K562 (cell line): ENCODE results near the gene USP6. TPM values are rescaled to one million over a fixed set of nuclear protein-coding genes. Genes with fewer than 3 reads are reported as not detected.
"Not testable (repeated sequence)": the region's sequence is repeated elsewhere in the genome, so short reads cannot be mapped to it uniquely, and the experiment has no call there.

Experiments used
- ATAC-seq: fragments of 200-7000 bp; cut with Tn5 transposase; 3 replicates; pipeline ENCODE4 v1.9.1; 2020; ENCODE audit warnings: moderate library complexity
- BruUV-seq: library from RNA; stranded (reverse); fragments of 400-500 nt; replicated peaks from 2 replicates; lab custom pipeline; 2021; lab: Mats Ljungman, UMichigan
- CTCF ChIA-PET: fragments of 300-600 bp; formaldehyde crosslinking; extraction: SDS; loops from one replicate; lab custom pipeline; 2021; ENCODE audit warnings: low intra/inter-chr PET ratio; lab: Yijun Ruan, JAX
- POLR2A ChIA-PET: fragments of 300-600, 350-650 bp; sonication (Branson Sonifier 250); formaldehyde crosslinking; extraction: SDS; loops from one replicate; lab custom pipeline; 2021; ENCODE audit warnings: antibody characterized with exemption, inconsistent platforms; lab: Yijun Ruan, JAX
- DNase-seq, 4 experiments: peaks; one replicate each; pipeline versions ENCODE4 v3.0.0 to v3.0.0-alpha.2; 2011 to 2018; ENCODE audit warnings: low spot score in 3 of 4, mixed read lengths in 3 of 4; ENCODE audit errors: extremely low read depth in 1 of 4
- FAIRE-seq: peaks from 2 replicates; lab custom pipeline; 2011; peaks lifted over from hg19 to GRCh38; lab: Jason Lieb, UNC
- H2AFZ ChIP-seq: 2 replicates; pipeline ENCODE4 v1.6.0; 2011; ENCODE audit warnings: low read depth, low read length, control low read depth, inconsistent platforms
- H3K27ac ChIP-seq: fragments of 200-600 bp; 3 replicates; pipeline ENCODE4 v1.8.0; 2011; ENCODE audit warnings: low read depth, mild to moderate bottlenecking, control low read depth, inconsistent platforms, low read length, moderate library complexity, mixed read lengths; ENCODE audit errors: extremely low read depth
- H3K27me3 ChIP-seq, 2 experiments: fragments of 300-600 bp in 1 of 2; 2 replicates in 1 of 2; 3 replicates in 1 of 2; pipeline versions ENCODE4 v1.6.0 to v1.8.0; 2011; ENCODE audit warnings: inconsistent platforms in 2 of 2, low read length in 2 of 2, mild to moderate bottlenecking in 1 of 2, mixed read lengths in 1 of 2, moderate library complexity in 1 of 2; ENCODE audit not compliant: control insufficient read depth in 2 of 2, insufficient read depth in 2 of 2
- H3K36me3 ChIP-seq: fragments of 300-600 bp; 3 replicates; pipeline ENCODE4 v1.8.0; 2011; ENCODE audit warnings: mild to moderate bottlenecking, low read length, inconsistent platforms; ENCODE audit not compliant: control insufficient read depth, insufficient read depth
- H3K4me1 ChIP-seq, 2 experiments: fragments of 200-600 bp in 1 of 2; replicated peaks in 1 of 2; 2 replicates in 1 of 2; 3 replicates in 1 of 2; pipeline versions ENCODE4 v1.5.1 to v1.8.0; 2011; ENCODE audit warnings: inconsistent platforms in 2 of 2, low read length in 2 of 2, mild to moderate bottlenecking in 1 of 2, mixed read lengths in 1 of 2, moderate library complexity in 1 of 2; ENCODE audit not compliant: control insufficient read depth in 2 of 2, insufficient read depth in 2 of 2
- H3K4me2 ChIP-seq: 2 replicates; pipeline ENCODE4 v1.6.1; 2011; ENCODE audit warnings: low read length, control low read depth, inconsistent platforms, mixed read lengths; ENCODE audit not compliant: insufficient read depth
- H3K4me3 ChIP-seq: fragments of 200-600 bp; sonication (generic), shearing (Covaris generic); 2 replicates; pipeline ENCODE4 v1.5.1; 2016; ENCODE audit warnings: control low read depth, inconsistent platforms
- H3K79me2 ChIP-seq: fragments of 200-600 bp; 3 replicates; pipeline ENCODE4 v1.8.0; 2011; ENCODE audit warnings: low read length, inconsistent platforms; ENCODE audit not compliant: control insufficient read depth, insufficient read depth
- H3K9ac ChIP-seq, 2 experiments: 2 replicates each; pipeline versions ENCODE4 v1.6.0 to v1.6.1; 2011; ENCODE audit warnings: low read depth in 2 of 2, low read length in 2 of 2, control low read depth in 1 of 2, inconsistent platforms in 1 of 2, mild to moderate bottlenecking in 1 of 2, mixed read lengths in 1 of 2; ENCODE audit not compliant: insufficient read depth in 1 of 2
- H3K9me1 ChIP-seq: one replicate; pipeline ENCODE4 v1.6.0; 2011; ENCODE audit warnings: inconsistent platforms, mild to moderate bottlenecking, low read length, moderate library complexity; ENCODE audit not compliant: control insufficient read depth, insufficient read depth
- H3K9me3 ChIP-seq: replicated peaks from 2 replicates; pipeline ENCODE4 v1.5.1; 2011; ENCODE audit warnings: low read depth, low read length, inconsistent platforms; ENCODE audit not compliant: control insufficient read depth, insufficient read depth
- H4K20me1 ChIP-seq: replicated peaks from 2 replicates; pipeline ENCODE4 v1.6.1; 2011; ENCODE audit warnings: low read length, inconsistent platforms, mixed read lengths; ENCODE audit not compliant: control insufficient read depth, insufficient read depth
- CBFA2T3 ChIP-seq: fragments of 450-650 bp; IDR thresholded peaks from 2 replicates; pipeline ENCODE4 v1.6.1; 2017
- ETV6 ChIP-seq, 3 experiments: fragments of 150-350 bp in 1 of 3; sonication (generic) in 1 of 3; formaldehyde crosslinking in 1 of 3; IDR thresholded peaks; 2 replicates each; pipeline versions ENCODE4 v1.6.1 to v1.8.0; 2014 to 2022; ENCODE audit warnings: borderline replicate concordance in 2 of 3, low read depth in 2 of 3, antibody characterized with exemption in 1 of 3, low read length in 1 of 3, mild to moderate bottlenecking in 1 of 3, missing genetic modification reagents in 1 of 3
- FOXP1 ChIP-seq: sonication (generic); formaldehyde crosslinking; IDR thresholded peaks from 2 replicates; pipeline ENCODE4 v1.8.0; 2022; ENCODE audit warnings: mild to moderate bottlenecking, missing genetic modification reagents
- HNRNPUL1 ChIP-seq: fragments of 200-400 bp; formaldehyde crosslinking; IDR thresholded peaks from 2 replicates; pipeline ENCODE4 v1.6.1; 2017; ENCODE audit warnings: low read length
- LARP7 ChIP-seq: fragments of 450-650 bp; IDR thresholded peaks from 2 replicates; pipeline ENCODE4 v1.6.1; 2016
- RAD51 ChIP-seq: fragments of 450-650 bp; IDR thresholded peaks from 2 replicates; pipeline ENCODE4 v1.7.1; 2016; ENCODE audit warnings: low read depth, mild to moderate bottlenecking, borderline replicate concordance
- STAT5A ChIP-seq: IDR thresholded peaks from 2 replicates; pipeline ENCODE4 v1.6.1; 2012; ENCODE audit warnings: low read length, inconsistent platforms, borderline replicate concordance
- TGIF2 ChIP-seq: sonication (generic); formaldehyde crosslinking; IDR thresholded peaks from 2 replicates; pipeline ENCODE4 v1.8.1; 2022; ENCODE audit warnings: mild to moderate bottlenecking, missing genetic modification reagents, moderate library complexity
- TRIM24 ChIP-seq, 2 experiments: fragments of 450-650 bp; IDR thresholded peaks; 2 replicates each; pipeline ENCODE4 v1.6.1; 2016
- U2AF1 ChIP-seq: fragments of 200-400 bp; formaldehyde crosslinking; optimal IDR thresholded peaks from 2 replicates; pipeline ENCODE3; 2017; ENCODE audit warnings: mild to moderate bottlenecking, low read depth, low read length, moderate library complexity
- ZC3H8 ChIP-seq: fragments of 450-650 bp; IDR thresholded peaks from 2 replicates; pipeline ENCODE4 v1.6.1; 2017
- ZFP36 ChIP-seq: fragments of 150-350 bp; IDR thresholded peaks from 2 replicates; pipeline ENCODE4 v1.6.1; 2018; ENCODE audit warnings: low read length, low read depth; ENCODE audit not compliant: partially characterized antibody
- ZNF274 ChIP-seq: IDR thresholded peaks from 2 replicates; pipeline ENCODE4 v1.6.1; 2011; ENCODE audit warnings: low read depth, mild to moderate bottlenecking, low read length, moderate library complexity, borderline replicate concordance
- ZNF696 ChIP-seq: fragments of 250-450 bp; sonication (Bioruptor Pico); conservative IDR thresholded peaks from 2 replicates; pipeline ENCODE4 v1.4.0; 2020; ENCODE audit warnings: mild to moderate bottlenecking, moderate library complexity
- WGBS: fragments of 100-300 bp; shearing (Covaris generic); methylation state at CpG from one replicate; pipeline ENCODE4 v1.1.6; 2016; ENCODE audit warnings: low coverage, mixed read lengths; ENCODE audit not compliant: insufficient coverage; ENCODE audit errors: missing lambda C conversion rate; 5-methylcytosine and 5-hydroxymethylcytosine counted together
- in situ Hi-C: fragments of 300-500 bp; cut with MboI; formaldehyde crosslinking; loops from 4 replicates; pipeline ENCODE4 v1.15.0; 2018; ENCODE audit warnings: inconsistent platforms, mixed read lengths
- intact Hi-C: fragments of 100-400 bp; cut with micrococcal nuclease; formaldehyde crosslinking; loops from 2 replicates; pipeline ENCODE4 v1.14.2; 2022
- polyA plus RNA-seq, 8 experiments: library from polyadenylated mRNA; depleted of rRNA in 4 of 8; stranded (reverse) in 5 of 8; unstranded in 3 of 8; fragments of >200 nt; fragmentation: Nextera tagmentation in 2 of 8; fragmentation: Illumina TruSeq in 1 of 8; extraction: Ambion mirVana in 2 of 8; extraction: Trizol in 1 of 8; gene quantifications; 2 replicates each; pipeline versions ENCODE4 v1.2.1 to v1.2.3, GENCODE V29; 2011 to 2014; ENCODE audit warnings: inconsistent platforms in 1 of 8, missing spikeins in 1 of 8
- total RNA-seq, 7 experiments: library from RNA; depleted of rRNA in 6 of 7; stranded (reverse); fragments of >200 nt in 6 of 7; fragmentation: Illumina TruSeq in 2 of 7; extraction: Trizol in 2 of 7; gene quantifications; 2 replicates each; pipeline versions ENCODE4 v1.2.1 to v1.2.3, GENCODE V29; 2011 to 2021; ENCODE audit warnings: low replicate concordance in 1 of 7
- TF ChIP-seq, protein P1 (sequence below): sonication (generic); formaldehyde crosslinking; IDR thresholded peaks from 2 replicates; pipeline ENCODE4 v1.8.0; 2022; ENCODE audit warnings: missing genetic modification reagents, mild to moderate bottlenecking, borderline replicate concordance
- TF ChIP-seq, protein P2 (sequence below): sonication (generic); formaldehyde crosslinking; IDR thresholded peaks from 2 replicates; pipeline ENCODE4 v1.9.0; 2022; ENCODE audit warnings: mild to moderate bottlenecking, missing genetic modification reagents

Gene USP6
- total and polyA plus RNA-seq, 9 of the 15 experiments (the other 6 are each of a cell fraction or from before 2014, with no cell fraction given): 0.01 to 0.09 (median 0.04) TPM; not detected in 4

DNA sequence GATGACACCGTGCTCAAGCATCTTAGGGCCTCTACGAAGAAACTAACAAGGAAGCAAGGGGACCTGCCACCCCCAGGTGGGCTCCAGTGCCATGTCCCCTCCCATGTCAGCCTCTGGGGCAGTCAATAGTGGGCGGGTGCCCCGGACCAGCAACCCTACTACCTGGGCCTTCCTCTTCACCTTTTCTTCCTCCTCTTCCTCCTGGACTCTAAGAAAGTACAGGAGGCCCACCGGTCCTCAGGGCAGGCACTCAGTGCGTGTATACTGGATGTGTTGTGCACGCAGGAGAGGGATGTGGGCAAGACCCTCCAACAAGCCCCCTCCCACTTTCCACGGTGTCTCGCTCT is 22.3 kb downstream of the USP6 start:
- ATAC-seq, FAIRE-seq, H3K9ac ChIP-seq, CTCF ChIA-PET, H3K4me3 ChIP-seq, DNase-seq, BruUV-seq, POLR2A ChIA-PET, H3K9me1 ChIP-seq, H3K9me3 ChIP-seq, H3K36me3 ChIP-seq, H3K27ac ChIP-seq, H3K79me2 ChIP-seq, H3K4me1 ChIP-seq, H4K20me1 ChIP-seq, intact Hi-C loops, H2AFZ ChIP-seq, H3K4me2 ChIP-seq, in situ Hi-C loops: not testable (repeated sequence)
- peaks cover 0 to 33% of the 10 kb centered on the region in 2 experiments; a peak in 2 of 5 replicates for H3K27me3 ChIP-seq
- WGBS: 13% methylated on average over 9 of the region's 9 CpGs

DNA sequence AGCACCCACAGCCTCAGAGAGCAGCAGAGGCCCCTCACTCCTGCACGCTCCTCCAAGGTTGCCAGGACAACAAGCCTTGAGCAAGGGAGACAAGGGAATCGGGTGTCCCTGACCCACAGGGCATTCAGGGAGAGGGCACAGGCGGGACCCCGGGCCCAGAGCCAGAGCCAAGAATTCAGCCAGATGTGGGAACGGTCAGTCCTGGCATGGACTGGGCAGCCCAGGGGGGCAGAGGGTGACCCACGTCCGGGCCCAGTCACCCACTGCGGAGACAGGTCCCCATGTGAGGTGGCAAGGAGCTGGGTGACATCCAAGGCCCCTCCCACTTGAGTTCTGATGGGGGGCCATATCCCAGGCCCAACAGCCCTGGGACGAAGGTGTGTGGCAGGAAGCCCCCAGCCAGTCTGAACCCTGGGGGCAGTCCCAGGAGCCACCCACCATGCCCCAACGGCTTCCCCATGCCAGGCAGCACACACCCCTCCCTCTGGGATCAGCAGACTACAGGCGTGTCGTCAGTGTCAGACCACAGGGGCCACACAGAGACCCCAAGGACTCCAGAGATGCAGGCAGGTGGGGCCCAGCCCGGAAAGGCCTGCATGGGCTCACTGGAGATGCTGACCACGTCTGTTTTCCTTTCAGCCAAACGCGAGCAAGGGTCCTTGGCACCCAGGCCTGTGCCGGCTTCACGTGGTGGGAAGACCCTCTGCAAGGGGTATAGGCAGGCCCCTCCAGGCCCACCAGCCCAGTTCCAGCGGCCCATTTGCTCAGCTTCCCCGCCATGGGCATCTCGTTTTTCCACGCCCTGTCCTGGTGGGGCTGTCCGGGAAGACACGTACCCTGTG is 23.0 kb downstream of the USP6 start:
- H3K79me2 ChIP-seq: no peaks in the 10 kb centered on the region
- no peak overlapping the region for H3K4me3 ChIP-seq
- no peaks in the 10 kb centered on the region for H4K20me1 ChIP-seq
- no peak for DNase-seq
- no peak overlapping the region for H2AFZ ChIP-seq
- ChIA-PET CTCF (no interaction called here), POLR2A (no interaction called here)
- H3K27ac ChIP-seq: no peak overlapping the region
- H3K4me1 ChIP-seq: no peaks in the 10 kb centered on the region
- no peak for ATAC-seq
- FAIRE-seq: no peak
- H3K9ac ChIP-seq: no peak overlapping the region
- H3K36me3 ChIP-seq: no peaks in the 10 kb centered on the region
- H3K4me2 ChIP-seq: no peak overlapping the region
- H3K27me3 ChIP-seq: peaks cover 0 to 31% of the 10 kb centered on the region in 2 experiments; a peak in 2 of 5 replicates
- no TSS peak for BruUV-seq
- in situ Hi-C loops: no loop called here
- whole genome bisulfite sequencing: 1% methylated on average over 17 of the region's 24 CpGs
- intact Hi-C loops: no loop called here
- H3K9me1 ChIP-seq: no peaks in the 10 kb centered on the region
- no peaks in the 10 kb centered on the region for H3K9me3 ChIP-seq
- TF ChIP-seq TGIF2 (CRISPR knock-in tag): no peak
- TF ChIP-seq ZFP36: no peak
- TF ChIP-seq U2AF1: no peak
- no peak for TF ChIP-seq LARP7
- no peak for TF ChIP-seq RAD51
- TF ChIP-seq HNRNPUL1: no peak
- TF ChIP-seq FOXP1 (CRISPR knock-in tag): no peak
- TF ChIP-seq, protein P1, sequence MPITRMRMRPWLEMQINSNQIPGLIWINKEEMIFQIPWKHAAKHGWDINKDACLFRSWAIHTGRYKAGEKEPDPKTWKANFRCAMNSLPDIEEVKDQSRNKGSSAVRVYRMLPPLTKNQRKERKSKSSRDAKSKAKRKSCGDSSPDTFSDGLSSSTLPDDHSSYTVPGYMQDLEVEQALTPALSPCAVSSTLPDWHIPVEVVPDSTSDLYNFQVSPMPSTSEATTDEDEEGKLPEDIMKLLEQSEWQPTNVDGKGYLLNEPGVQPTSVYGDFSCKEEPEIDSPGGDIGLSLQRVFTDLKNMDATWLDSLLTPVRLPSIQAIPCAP: no peak
- no peak for TF ChIP-seq TRIM24 (IDR thresholded peaks at IDR 0.05)
- TF ChIP-seq ZNF274: no peak
- TF ChIP-seq ZC3H8: no peak
- TF ChIP-seq, protein P2, sequence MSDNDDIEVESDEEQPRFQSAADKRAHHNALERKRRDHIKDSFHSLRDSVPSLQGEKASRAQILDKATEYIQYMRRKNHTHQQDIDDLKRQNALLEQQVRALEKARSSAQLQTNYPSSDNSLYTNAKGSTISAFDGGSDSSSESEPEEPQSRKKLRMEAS (CRISPR knock-in tag): no peak
- no peak for TF ChIP-seq CBFA2T3
- TF ChIP-seq ZNF696 (CRISPR knock-in tag): no peak
- no peak for TF ChIP-seq STAT5A
- no peak for TF ChIP-seq ETV6 (IDR thresholded peaks at IDR 0.05; ENCODE audit: borderline replicate concordance in 1 of 2, low read depth in 2 of 2, low read length in 1 of 2)
- no peak for TF ChIP-seq ETV6 (CRISPR knock-in tag; IDR thresholded peaks at IDR 0.05; ENCODE audit: borderline replicate concordance)
